HCEC 1CT (cell line): ENCODE results near the gene ZSCAN10.

Source experiments
- DNase-seq: peaks from one replicate; pipeline ENCODE4 v3.0.0-alpha.2; 2017

Gene ZSCAN10

DNA sequence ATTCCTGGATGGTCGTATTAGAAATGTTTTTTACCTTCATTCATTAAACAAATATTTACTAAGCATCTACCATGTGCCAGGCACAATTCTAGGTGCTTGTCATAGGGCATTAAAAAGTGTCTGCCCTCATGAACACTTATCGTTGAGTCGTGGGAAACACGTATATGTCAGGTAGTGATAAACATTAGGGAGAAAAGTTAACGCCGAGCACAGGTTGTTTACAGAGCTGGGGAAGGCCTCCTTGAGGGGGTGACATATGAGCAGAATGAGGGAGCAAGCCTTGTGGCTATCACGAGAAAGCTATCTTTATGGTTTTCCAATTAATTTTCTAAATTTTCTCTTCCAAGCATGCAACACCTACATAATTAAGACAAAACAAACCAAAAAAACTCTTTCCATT, 34.8 kb upstream of the ZSCAN10 start:
- no peak for DNase-seq

DNA sequence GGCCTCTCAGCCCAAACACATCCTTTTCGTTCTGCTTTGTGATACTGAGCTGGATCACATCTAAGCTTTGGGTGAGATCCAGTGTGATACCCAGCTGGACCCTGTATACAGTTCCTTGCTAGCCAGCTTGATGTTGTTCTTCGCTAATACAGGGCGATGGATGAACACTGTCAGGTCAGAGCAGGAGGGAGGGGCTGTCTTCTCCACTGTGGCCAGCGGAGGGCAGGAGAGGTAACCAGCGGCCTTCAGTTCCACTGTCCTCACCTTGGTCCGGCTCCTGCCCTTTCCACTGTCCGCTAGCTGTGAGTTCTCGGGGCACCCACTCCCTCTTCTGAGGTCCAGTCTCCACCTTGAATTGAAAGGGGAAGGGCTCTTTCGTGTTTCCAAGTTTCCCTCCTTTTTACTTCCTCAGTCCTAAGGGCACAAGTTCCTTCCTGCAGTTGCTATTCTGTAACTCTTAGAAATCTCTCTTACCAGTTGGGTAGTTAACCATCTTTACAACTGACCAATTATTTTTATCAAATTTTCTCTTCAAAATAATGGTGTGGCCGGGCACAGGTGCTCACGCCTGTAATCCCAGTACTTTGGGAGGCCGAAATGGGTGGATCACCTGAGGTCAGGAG, 32.8 kb upstream of the ZSCAN10 start:
- DNase-seq = peak; percentile 28

DNA sequence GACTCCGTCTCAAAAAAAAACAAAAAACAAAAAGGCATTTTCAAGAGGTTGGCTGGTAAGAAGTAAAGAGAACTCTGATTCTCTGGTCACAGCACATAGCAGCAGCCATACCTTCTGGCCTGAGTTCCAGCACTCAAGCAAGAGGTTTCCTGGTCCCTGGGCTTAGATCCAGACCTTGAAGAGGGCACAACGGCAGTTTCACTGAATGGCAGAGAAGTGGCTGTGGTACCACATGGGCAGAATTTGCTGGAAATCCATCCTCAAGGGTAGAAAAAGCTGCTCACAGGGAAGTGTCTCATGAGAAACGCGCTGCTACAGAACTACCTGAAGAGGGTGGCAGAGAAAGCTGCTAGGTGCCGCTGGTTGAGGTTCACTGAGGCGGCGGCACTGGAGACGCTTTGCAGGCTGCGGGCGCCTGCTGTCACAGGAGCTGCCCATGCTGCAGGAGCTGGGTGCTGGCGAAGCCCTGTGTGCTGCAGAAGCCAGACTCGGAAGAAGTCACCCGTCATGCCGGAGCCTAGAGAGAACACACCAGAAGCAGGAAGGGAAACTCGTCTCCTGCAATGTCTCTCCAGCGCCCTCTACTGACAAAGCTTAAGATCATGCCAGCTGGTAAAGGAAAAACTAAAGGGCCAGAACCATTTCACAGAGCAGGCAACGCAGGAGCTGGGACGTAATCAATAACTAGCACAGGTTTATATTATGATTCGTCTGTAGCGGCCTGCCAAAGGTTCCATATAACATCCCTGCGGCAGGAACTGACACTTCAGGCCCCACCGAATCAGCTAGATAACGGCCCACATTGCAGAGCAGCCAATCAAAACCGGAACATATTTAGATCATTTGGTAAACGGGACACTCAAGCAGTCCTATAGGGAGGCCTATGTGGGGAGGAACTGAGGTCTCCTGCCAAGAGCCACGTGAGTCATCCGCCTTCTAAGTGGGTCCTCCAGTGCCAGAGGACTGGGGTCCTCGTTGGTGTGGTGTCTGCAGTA, 30.3 kb upstream of the ZSCAN10 start:
- DNase-seq = peak; percentile 70

DNA sequence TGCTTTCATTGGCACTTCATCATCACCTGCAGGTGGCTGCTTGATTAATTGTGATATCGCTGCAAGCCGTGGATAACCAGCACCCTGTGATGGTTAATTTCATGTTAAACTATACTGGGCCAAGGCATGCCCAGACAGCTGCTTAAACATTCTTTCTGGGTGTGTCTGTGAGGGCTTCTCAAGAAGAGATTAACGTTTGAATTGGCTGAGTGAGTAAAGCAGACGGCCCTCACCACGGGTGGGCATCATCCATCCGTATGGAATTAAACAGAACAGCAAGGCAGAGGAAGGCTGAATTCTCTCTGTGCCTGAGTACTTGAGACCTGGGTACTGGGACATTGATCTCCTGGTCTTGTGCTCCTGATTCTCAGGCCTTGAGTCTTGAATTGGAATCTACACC, 28.7 kb upstream of the ZSCAN10 start:
- DNase-seq = no peak

DNA sequence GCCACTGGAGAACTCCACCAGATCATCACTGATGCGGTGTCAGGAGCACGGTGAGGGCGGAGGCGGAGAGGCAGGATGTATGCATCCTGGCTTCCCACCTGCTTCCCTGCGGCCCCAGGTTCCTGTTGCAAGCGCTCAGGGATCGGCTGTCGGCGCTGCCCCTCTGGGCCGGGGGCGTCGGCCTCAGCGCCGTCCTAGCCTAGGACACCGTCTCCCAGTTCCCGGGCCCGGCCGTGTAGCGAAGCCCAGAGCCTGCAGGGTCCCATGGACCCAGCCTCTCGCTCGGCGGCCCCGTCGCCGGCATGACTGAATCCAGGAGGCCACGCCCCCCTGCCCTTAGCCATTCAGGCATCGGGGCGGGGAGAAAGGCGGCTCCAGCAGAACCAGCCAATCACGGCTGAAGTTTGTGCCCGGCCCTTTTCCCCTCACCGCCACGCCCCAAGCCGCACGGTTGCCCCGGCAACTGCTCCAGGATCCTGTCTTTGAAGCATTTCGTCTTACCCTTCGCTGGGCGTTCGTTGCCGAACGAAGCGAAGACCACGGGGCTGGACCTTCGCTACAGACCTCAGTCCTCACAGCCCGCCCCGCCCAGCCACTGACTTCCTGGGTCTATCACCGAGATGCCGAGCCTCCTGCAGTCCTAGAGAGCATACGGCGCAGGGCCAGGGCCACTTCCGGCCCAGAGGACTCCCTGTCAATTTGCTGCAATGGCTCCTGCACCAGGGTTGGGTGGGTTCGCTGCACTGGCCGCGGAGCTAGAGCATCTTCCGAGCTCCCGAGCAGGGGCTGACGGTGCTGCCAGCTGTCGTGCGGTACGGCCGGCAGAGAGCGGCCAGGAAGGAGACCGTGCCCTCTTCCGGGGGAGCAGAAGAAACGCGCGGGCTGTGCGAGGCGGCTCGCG, 25.1 kb upstream of the ZSCAN10 start:
- peak; percentile 93 for DNase-seq

DNA sequence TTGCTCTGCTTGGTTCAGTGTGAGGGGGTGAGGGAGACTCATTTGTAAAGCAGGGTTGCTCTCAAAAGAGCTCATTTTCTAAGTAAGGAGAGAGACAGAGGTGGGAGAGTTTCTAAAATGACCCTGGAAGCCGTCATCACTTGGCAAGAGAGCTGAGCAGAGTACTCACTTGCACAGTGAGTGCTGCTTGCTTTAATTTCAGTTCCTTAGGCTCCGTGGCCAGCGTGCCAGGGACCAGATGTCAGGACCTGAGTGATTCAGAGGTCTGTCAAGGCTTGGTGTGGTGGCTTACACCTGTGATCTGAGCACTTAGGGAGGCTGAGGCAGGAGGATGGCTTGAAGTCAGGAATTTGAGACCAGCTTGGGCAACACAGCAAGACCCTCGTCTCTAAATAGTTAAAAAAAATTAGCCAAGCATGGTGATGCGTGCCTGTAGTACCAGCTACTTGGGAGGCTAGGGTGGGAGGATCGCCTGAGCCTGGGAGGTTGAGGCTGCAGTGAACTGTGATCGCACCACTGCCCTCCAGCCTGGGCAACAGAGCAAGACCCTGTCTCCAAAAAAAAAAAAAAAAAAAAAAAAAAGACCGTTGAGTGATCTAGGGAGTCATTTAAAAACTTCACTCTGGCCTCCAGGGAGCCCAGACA, 24.0 kb upstream of the ZSCAN10 start:
- DNase-seq = no peak

DNA sequence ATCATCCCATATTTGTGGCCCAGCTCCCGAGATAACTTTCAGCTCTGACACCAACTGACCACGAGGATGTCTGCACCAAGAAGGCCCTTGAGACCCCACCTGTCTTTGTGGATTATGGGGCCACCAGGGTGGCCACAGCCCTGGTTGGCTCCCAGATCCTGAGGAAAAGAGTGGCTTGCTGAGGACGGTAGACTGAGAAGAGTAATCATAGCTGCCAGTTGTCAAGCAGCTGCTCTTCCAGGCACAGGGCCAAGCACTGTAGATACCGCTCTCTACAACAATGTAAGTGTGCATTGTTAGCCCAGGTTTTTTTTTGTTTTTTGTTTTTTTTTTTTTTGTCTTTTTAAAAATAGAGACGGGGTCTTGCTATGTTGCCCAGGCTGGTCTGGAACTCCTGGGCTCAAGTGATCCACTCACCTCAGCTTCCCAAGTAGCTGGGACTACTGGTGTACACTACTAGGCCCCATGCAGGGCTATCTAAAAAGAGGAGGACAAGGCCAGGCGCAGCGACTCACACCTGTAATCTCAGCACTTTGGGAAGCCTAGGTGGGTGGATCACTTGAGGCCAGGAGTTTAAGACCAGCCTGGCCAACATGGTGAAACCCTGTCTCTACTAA, 22.9 kb upstream of the ZSCAN10 start:
- no peak for DNase-seq

DNA sequence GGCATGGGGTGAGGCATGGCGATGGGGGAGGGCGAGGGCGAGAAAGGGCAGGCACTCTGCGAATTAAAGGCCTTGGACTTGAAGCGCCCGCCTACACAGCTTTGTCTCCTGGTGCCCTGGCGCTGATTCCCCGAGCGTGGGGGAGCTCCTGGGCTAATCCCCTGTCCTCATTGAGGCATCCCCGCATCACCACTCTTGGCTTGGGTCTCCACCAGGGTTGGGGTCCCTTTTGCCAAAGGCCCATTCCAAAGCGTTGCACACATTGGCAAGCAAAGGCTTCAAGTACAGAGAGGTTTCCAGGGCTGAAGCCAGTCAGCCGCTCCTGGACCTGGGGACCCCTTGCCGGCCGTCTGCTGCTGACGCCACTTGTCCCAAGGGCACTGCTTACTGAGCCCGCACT, 21.3 kb upstream of the ZSCAN10 start:
- no peak for DNase-seq

DNA sequence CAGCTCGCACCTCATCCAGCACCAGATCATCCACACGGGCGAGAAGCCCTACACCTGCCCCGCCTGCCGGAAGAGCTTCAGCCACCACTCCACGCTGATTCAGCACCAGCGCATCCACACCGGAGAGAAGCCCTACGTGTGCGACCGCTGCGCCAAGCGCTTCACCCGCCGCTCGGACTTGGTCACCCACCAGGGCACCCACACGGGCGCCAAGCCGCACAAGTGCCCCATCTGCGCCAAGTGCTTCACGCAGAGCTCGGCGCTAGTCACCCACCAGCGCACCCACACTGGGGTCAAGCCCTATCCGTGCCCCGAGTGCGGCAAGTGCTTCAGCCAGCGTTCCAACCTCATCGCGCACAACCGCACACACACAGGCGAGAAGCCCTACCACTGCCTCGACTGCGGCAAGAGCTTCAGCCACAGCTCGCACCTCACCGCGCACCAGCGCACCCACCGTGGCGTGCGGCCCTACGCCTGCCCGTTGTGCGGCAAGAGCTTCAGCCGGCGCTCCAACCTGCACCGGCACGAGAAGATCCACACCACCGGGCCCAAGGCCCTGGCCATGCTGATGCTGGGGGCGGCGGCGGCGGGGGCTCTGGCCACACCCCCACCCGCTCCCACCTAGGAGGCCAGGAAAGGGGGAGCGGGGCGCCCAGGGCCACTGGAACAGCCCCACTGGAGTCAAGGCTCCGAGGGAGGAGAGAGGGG, 20.8 kb upstream of the ZSCAN10 start:
- DNase-seq = no peak

DNA sequence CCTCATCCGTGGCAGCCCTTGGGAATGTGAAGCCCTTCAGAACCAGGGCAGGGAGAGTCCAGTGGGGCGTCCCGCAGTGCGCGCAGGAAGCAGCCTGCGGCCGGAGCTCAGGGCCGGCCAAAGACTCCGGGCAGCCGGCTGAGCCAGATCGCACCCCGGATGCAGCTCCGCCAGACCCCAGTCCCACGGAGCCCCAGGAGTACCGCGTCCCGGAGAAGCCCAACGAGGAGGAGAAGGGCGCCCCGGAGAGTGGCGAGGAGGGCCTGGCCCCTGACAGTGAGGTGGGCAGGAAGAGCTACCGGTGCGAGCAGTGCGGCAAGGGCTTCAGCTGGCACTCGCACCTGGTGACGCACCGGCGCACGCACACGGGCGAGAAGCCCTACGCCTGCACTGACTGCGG, 20.2 kb upstream of the ZSCAN10 start:
- DNase-seq = no peak

DNA sequence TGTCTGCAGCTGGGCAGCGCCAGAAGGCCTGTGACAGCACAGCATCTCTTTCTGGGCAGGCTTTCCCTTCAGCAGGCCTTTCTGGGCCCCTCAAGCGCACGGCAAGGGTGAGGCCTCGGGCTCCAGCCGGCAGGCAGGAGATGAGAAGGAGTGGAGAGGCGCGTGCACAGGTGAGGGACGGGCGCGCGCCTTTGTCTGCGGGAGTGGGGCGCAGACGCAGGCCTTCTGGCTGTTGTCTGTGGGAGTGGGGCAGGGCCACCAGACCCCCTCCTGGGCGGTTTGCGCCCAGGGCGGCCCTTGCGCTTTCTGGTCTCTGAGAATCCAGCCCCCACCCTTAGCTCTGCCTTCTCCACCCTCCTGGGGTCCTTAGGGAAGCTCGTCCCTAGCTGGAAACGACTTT, 19.8 kb upstream of the ZSCAN10 start:
- DNase-seq = no peak

DNA sequence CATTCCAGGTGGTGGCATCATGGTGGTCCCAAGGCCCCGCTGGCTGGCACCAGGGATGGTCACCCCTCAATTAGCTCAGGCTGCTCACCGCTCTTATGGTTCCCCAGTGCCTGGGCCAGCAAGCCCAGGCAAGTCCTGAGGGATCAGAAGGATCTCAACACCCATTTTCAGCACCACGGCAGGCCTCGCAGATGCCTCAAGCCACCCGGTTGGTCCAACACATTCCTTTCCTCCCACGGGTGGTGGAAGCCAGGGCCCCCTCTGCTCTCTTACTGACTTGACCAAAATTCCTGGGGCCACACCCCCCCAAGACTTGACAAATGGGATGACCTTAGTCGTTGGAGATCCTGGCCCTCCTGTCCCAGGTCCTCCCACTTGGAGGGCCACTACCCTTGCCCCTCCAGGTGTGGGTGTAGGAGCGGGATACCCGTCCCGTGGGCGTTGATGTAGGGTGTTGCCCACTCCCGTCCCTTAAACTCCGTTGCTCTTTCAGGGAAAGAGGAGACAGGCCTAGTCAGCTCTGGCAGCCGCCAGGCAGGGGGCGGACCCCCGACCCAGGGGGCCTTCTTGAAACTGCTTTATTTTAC, 19.2 kb upstream of the ZSCAN10 start:
- no peak for DNase-seq

DNA sequence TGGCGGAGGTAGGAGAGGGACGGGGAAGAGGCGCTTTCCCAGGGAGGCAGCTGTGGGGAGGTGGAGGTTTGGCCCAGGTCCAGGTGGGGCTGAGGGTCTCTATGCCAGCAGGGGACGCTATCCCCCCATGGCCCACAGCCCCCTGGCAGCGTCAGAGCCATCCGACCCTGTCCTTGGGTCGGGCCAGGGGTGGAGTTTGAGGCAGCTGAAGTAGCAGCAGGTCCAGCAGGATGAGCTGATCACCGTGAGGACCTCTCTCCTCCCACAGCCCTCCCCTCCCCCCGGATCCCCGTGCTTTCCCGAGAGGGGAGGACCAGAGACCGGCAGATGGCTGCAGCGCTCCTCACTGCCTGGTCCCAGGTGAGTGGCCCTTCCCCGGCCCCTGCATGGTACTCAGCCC, 16.5 kb upstream of the ZSCAN10 start:
- no peak for DNase-seq

DNA sequence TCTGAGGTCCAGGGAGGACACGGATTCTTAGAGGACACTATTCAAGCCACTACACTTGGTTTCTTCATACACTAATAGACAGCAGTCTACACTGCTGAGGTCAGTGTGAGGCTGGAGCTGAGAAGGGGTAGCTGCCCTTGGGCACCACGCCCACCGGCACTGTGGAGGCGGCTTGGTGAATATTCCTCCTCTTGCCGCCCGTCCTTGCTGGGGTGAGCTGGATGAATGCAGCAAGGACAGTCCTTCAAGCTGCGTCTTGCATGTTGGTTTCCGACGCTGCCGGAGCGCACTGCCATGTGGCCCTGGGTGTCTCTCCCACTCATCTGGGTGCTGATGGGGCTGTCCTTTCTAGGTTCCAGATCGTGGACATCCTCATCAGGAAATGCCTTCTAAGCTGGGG, 15.9 kb upstream of the ZSCAN10 start:
- no peak for DNase-seq

DNA sequence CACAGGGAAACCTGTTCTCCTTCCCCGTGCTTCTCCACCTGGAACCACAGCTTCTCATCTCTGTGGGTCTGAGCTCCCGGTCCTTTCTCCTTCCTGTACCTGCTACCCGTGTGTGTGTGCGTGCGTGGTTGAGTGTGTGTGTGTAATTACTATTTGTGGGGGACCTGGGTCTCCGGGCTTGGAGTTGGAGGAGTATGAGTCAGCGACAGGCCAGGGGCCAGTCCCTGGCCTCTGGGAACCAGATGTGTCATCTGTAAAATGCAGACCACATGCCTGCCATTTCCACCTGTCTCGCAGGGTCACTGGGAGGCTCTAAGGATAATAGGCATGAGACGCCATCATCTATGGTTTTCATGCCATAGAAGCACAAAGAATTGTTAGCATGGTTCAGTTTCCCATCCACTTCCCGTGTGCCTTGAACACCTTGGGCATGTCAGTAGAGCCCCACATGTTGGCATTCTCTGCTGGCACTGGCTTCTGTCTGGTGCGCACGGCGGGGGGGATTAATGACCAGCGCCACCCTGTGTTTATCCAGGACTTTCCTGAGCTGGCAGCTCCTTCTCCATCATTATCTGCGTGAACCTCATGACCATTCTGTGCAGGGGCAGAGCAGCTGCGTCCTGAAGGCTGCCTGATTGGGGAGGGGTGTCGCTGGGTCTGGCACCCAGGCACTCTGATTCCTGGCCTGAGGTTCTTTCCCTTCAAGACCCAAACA, 14.8 kb upstream of the ZSCAN10 start:
- DNase-seq = no peak

DNA sequence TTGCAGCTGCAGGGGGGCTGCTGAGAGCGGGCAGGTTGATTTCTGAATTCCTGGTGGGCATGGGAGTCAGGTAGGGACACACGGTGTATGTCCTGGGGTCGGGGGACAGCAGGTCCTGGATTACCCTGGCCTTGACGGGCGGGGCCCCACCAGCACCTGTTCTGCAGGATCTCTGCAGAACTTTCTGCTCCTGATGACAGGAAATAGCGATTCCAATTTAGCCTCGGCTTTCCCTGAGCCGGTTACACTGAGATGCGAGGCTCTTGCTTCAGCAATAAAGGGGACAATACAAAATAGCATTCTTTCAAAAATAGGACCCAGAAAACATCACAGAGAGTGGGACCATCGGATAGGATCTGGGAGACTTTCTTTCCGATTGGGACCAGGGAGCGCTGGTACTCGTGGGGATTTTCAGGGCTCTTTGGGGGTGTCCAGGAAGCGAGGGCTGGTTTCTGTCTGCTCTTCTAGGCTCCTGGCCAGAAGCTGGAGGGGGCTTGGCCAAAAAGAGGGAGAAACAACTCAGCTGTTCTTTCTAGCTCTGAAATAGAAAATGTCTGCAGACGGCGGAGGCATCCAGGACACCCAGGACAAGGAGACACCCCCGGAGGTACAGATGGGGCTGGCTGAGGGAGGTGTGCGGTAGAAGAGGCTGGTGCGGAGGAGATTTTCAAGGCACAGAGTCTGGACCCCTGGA, 13.9 kb upstream of the ZSCAN10 start:
- DNase-seq = no peak

DNA sequence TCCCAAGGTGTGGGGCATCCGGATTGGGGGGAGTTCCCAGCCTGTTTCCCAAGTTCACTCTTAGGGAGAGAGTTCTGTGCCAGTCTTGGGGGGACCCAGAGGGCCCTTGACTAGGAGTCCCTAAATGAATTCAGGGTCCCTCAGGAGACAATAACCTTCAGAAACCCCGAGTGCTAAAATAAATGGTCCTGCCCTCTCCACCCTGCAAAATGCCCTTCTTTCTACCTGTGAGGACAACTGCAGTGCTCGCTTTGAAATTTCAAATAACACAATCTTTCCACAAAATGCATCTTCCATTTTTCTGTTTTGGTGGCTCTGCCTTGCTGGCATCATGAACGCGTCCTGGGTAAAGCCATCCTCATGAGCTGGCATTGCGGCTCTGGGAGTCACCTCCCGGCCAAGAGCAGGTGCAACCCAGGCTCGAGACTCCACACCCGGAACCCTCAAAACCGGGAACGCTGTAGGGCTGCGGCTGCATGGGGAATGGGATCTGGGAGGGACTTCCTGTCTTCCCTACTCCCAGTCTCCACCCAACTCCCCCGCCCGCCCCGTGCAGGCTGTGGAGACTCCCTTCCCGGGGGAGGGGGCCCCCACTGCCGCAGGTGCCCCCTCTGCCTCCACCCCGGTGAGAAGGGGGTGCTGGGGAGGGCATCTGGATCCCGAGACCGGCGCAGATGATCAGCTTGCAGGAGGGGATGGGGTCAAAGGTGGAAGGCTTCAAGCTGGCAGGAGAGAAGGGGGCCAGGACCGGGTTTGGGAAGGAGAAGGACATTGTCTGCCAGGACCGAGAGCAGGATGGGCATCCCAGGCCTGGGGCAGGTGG, 13.2 kb upstream of the ZSCAN10 start, which contains the start of gene ZNF205:
TSS of gene ZNF205 (plus strand) at position 529 of the 823 bp plus-strand sequence. CDS start 845 bp downstream, outside the sequence.
- DNase-seq = peak; percentile 68

DNA sequence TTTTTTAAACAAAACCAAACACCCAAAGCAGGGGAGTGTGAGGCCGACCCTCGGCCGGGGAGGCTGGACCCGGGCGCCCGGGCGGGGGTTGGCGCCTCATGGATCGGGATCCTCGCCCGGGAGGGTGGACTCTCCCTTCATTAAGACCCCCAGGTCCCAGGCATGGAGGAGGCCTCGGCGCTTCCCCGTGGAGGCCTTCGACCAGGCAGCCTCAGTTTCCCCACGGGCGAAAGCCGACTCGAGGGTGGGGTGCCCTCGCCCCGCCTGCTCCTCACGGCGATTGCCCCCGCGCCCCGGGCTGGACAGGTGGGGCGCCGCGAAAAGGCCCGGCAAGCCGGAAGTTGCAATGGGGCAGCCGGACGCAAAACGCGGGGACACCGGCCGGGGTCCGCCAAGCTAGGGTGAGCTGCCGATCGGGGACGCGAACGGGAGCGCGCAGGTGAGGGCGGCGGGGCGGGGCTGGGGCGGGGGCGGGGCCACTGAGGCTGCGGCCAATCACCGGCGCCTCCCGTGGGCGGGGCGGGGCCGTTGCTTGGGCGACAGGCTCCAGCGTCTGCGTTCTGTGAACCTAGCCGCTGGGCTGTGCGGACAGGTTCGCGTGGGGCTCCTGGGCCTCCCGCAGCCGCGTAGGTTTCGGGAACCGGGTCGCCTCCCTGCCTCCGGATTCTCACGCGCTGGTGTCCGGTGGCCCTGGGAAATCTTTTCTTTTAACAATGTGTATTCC, 7.3 kb upstream of the ZSCAN10 start:
- DNase-seq = peak; percentile 85
